K562 (cell line): ENCODE data around the gene MXD3. TPM values are rescaled to one million over a fixed set of nuclear protein-coding genes. Genes with fewer than 3 reads are reported as not detected.

Experiments
- ELF1 ChIP-seq: fragments of 200-800 bp; sonication (Bioruptor generic); IDR thresholded peaks from 2 replicates; pipeline ENCODE4 v1.6.1; 2016; ENCODE audit warnings: missing genetic modification characterization, missing compliant biosample characterization
- ESRRA ChIP-seq: fragments of 450-650 bp; IDR thresholded peaks from 2 replicates; pipeline ENCODE4 v1.6.1; 2014; ENCODE audit warnings: low read depth, mild to moderate bottlenecking, moderate library complexity, borderline replicate concordance
- FOXM1 ChIP-seq, 2 experiments: fragments of 450-650 bp in 1 of 2; sonication (generic) in 1 of 2; formaldehyde crosslinking in 1 of 2; IDR thresholded peaks; 2 replicates each; pipeline versions ENCODE4 v1.6.1 to v1.9.0; 2017 to 2022; ENCODE audit warnings: low read depth in 2 of 2, mild to moderate bottlenecking in 2 of 2, missing genetic modification reagents in 1 of 2, moderate library complexity in 1 of 2
- HNRNPH1 ChIP-seq: fragments of 200-400 bp; formaldehyde crosslinking; optimal IDR thresholded peaks from 2 replicates; pipeline ENCODE3; 2017; ENCODE audit warnings: low read depth, mild to moderate bottlenecking, low read length, moderate library complexity
- MYC ChIP-seq, 2 experiments: fragments of 250-450 bp in 1 of 2; sonication (Bioruptor Pico) in 1 of 2; IDR thresholded peaks; 2 replicates each; pipeline versions ENCODE4 v1.5.1 to v1.6.1; 2012 to 2021; ENCODE audit warnings: low read depth in 2 of 2, borderline replicate concordance in 1 of 2, improper control_type of control experiment in 1 of 2, low read length in 1 of 2, mild to moderate bottlenecking in 1 of 2, moderate library complexity in 1 of 2
- NBN ChIP-seq: fragments of 450-650 bp; IDR thresholded peaks from 2 replicates; pipeline ENCODE4 v1.6.1; 2016; ENCODE audit warnings: low read depth, mild to moderate bottlenecking
- NFE2 ChIP-seq: IDR thresholded peaks from 2 replicates; pipeline ENCODE4 v1.6.1; 2014; ENCODE audit warnings: antibody characterized with exemption, low read depth
- NR3C1 ChIP-seq: sonication (generic); formaldehyde crosslinking; IDR thresholded peaks from 2 replicates; pipeline ENCODE4 v1.8.1; 2022; ENCODE audit warnings: missing genetic modification reagents
- NRF1 ChIP-seq, 2 experiments: fragments of 450-650 bp; IDR thresholded peaks in 1 of 2; conservative IDR thresholded peaks in 1 of 2; 2 replicates each; pipeline ENCODE4 v1.6.1; 2014; ENCODE audit warnings: mild to moderate bottlenecking in 2 of 2
- PHF20 ChIP-seq: fragments of 450-650 bp; IDR thresholded peaks from 2 replicates; pipeline ENCODE4 v1.6.1; 2018; ENCODE audit not compliant: partially characterized antibody
- SAP30 ChIP-seq: fragments of 200-600 bp; sonication (generic); IDR thresholded peaks from 2 replicates; pipeline ENCODE4 v1.6.1; 2012; ENCODE audit warnings: borderline replicate concordance, low read depth, mild to moderate bottlenecking, moderate library complexity, low read length, control low read depth, inconsistent platforms; ENCODE audit not compliant: insufficient read depth, poor library complexity, severe bottlenecking
- SMAD2 ChIP-seq: fragments of 150-350 bp; IDR thresholded peaks from 2 replicates; pipeline ENCODE4 v1.6.1; 2014; ENCODE audit warnings: low read depth, mild to moderate bottlenecking, low read length
- TBP ChIP-seq: optimal IDR thresholded peaks from 2 replicates; pipeline ENCODE3; 2011; ENCODE audit warnings: low read depth, low read length, improper control_type of control experiment
- TRIM24 ChIP-seq, 2 experiments: fragments of 450-650 bp; IDR thresholded peaks; 2 replicates each; pipeline ENCODE4 v1.6.1; 2016
- ZNF644 ChIP-seq: fragments of 200-800 bp; sonication (Bioruptor generic); IDR thresholded peaks from 2 replicates; pipeline ENCODE4 v1.6.1; 2016; ENCODE audit warnings: low read depth, missing genetic modification characterization, missing compliant biosample characterization
- polyA plus RNA-seq, 8 experiments: library from polyadenylated mRNA; depleted of rRNA in 4 of 8; stranded (reverse) in 5 of 8; unstranded in 3 of 8; fragments of >200 nt; fragmentation: Nextera tagmentation in 2 of 8; fragmentation: Illumina TruSeq in 1 of 8; extraction: Ambion mirVana in 2 of 8; extraction: Trizol in 1 of 8; gene quantifications; 2 replicates each; pipeline versions ENCODE4 v1.2.1 to v1.2.3, GENCODE V29; 2011 to 2014; ENCODE audit warnings: inconsistent platforms in 1 of 8, missing spikeins in 1 of 8
- total RNA-seq, 7 experiments: library from RNA; depleted of rRNA in 6 of 7; stranded (reverse); fragments of >200 nt in 6 of 7; fragmentation: Illumina TruSeq in 2 of 7; extraction: Trizol in 2 of 7; gene quantifications; 2 replicates each; pipeline versions ENCODE4 v1.2.1 to v1.2.3, GENCODE V29; 2011 to 2021; ENCODE audit warnings: low replicate concordance in 1 of 7
- TF ChIP-seq, protein P1 (sequence below): fragments of 450-650 bp; IDR thresholded peaks from 2 replicates; pipeline ENCODE4 v1.6.1; 2016; ENCODE audit warnings: antibody characterized with exemption
- TF ChIP-seq, protein P2 (sequence below): sonication (generic); formaldehyde crosslinking; IDR thresholded peaks from 2 replicates; pipeline ENCODE4 v1.8.0; 2022; ENCODE audit warnings: mild to moderate bottlenecking, missing genetic modification reagents
- TF ChIP-seq, protein P3 (sequence below): sonication (generic); IDR thresholded peaks from 2 replicates; pipeline ENCODE4 v1.6.1; 2016
- TF ChIP-seq, protein P4 (sequence below): fragments of 450-650 bp; IDR thresholded peaks from 2 replicates; pipeline ENCODE4 v1.6.1; 2014; ENCODE audit warnings: low read depth, mild to moderate bottlenecking, moderate library complexity, borderline replicate concordance

Gene MXD3
- total and polyA plus RNA-seq, 9 of the 15 experiments (the other 6 are each of a cell fraction or from before 2014, with no cell fraction given): 0.28 to 24.8 (median 4.5) TPM

GRCh38 chr5:177311723-177312648 lies at the start of gene MXD3 (continued):
- TF ChIP-seq, protein P1, sequence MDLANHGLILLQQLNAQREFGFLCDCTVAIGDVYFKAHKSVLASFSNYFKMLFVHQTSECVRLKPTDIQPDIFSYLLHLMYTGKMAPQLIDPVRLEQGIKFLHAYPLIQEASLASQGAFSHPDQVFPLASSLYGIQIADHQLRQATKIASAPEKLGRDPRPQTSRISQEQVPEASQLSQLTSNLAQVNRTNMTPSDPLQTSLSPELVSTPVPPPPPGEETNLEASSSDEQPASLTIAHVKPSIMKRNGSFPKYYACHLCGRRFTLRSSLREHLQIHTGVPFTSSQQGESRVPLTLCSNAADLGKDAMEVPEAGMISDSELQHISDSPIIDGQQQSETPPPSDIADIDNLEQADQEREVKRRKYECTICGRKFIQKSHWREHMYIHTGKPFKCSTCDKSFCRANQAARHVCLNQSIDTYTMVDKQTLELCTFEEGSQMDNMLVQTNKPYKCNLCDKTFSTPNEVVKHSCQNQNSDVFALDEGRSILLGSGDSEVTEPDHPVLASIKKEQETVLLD: peak; percentile 82; the same call in 1 of the 2 replicates
- TF ChIP-seq, protein P2, sequence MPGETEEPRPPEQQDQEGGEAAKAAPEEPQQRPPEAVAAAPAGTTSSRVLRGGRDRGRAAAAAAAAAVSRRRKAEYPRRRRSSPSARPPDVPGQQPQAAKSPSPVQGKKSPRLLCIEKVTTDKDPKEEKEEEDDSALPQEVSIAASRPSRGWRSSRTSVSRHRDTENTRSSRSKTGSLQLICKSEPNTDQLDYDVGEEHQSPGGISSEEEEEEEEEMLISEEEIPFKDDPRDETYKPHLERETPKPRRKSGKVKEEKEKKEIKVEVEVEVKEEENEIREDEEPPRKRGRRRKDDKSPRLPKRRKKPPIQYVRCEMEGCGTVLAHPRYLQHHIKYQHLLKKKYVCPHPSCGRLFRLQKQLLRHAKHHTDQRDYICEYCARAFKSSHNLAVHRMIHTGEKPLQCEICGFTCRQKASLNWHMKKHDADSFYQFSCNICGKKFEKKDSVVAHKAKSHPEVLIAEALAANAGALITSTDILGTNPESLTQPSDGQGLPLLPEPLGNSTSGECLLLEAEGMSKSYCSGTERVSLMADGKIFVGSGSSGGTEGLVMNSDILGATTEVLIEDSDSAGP (CRISPR knock-in tag): no peak
- TF ChIP-seq, protein P3, sequence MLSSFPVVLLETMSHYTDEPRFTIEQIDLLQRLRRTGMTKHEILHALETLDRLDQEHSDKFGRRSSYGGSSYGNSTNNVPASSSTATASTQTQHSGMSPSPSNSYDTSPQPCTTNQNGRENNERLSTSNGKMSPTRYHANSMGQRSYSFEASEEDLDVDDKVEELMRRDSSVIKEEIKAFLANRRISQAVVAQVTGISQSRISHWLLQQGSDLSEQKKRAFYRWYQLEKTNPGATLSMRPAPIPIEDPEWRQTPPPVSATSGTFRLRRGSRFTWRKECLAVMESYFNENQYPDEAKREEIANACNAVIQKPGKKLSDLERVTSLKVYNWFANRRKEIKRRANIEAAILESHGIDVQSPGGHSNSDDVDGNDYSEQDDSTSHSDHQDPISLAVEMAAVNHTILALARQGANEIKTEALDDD: no peak
- TF ChIP-seq ZNF644 (tag) (no peak), SAP30 (peak; percentile 97), MYC (IDR thresholded peaks at IDR 0.05; ENCODE audit: low read depth, low read length) (peak; percentile 100), MYC (CRISPR knock-in tag; IDR thresholded peaks at IDR 0.05; ENCODE audit: borderline replicate concordance, low read depth) (peak; percentile 89; the same call in 1 of the 2 replicates), ESRRA (0 out of 2 replicates have a peak, but pooled peaks have one; percentile 12), NRF1 (conservative IDR thresholded peaks at IDR 0.05 in 1 of 2, IDR thresholded peaks at IDR 0.05 in 1 of 2) (peak; percentile 97 to 98), TBP (peak; percentile 43), NR3C1 (CRISPR knock-in tag) (no peak), ELF1 (tag) (no peak), HNRNPH1 (no peak), SMAD2 (no peak), NFE2 (peak; percentile 27; the same call in 1 of the 2 replicates), FOXM1 (IDR thresholded peaks at IDR 0.05; ENCODE audit: low read depth) (peak; percentile 99), FOXM1 (CRISPR knock-in tag; IDR thresholded peaks at IDR 0.05; ENCODE audit: low read depth) (peak; percentile 96), PHF20 (peak; percentile 35), NBN (peak; percentile 40; the same call in 1 of the 2 replicates), TRIM24 (IDR thresholded peaks at IDR 0.05) (peak in 1 of 2 experiments; percentile 45; a peak in 1 of 4 replicates)
- TF ChIP-seq, protein P4, sequence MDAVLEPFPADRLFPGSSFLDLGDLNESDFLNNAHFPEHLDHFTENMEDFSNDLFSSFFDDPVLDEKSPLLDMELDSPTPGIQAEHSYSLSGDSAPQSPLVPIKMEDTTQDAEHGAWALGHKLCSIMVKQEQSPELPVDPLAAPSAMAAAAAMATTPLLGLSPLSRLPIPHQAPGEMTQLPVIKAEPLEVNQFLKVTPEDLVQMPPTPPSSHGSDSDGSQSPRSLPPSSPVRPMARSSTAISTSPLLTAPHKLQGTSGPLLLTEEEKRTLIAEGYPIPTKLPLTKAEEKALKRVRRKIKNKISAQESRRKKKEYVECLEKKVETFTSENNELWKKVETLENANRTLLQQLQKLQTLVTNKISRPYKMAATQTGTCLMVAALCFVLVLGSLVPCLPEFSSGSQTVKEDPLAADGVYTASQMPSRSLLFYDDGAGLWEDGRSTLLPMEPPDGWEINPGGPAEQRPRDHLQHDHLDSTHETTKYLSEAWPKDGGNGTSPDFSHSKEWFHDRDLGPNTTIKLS: peak; percentile 63; the same call in 1 of the 2 replicates
